ENCODE data around the gene PRDM16. TPM values are rescaled to one million over a fixed set of nuclear protein-coding genes. Genes with fewer than 3 reads are reported as not detected.

Gene PRDM16
- total RNA-seq, 2 experiments from 2014 or later: not detected

DNA sequence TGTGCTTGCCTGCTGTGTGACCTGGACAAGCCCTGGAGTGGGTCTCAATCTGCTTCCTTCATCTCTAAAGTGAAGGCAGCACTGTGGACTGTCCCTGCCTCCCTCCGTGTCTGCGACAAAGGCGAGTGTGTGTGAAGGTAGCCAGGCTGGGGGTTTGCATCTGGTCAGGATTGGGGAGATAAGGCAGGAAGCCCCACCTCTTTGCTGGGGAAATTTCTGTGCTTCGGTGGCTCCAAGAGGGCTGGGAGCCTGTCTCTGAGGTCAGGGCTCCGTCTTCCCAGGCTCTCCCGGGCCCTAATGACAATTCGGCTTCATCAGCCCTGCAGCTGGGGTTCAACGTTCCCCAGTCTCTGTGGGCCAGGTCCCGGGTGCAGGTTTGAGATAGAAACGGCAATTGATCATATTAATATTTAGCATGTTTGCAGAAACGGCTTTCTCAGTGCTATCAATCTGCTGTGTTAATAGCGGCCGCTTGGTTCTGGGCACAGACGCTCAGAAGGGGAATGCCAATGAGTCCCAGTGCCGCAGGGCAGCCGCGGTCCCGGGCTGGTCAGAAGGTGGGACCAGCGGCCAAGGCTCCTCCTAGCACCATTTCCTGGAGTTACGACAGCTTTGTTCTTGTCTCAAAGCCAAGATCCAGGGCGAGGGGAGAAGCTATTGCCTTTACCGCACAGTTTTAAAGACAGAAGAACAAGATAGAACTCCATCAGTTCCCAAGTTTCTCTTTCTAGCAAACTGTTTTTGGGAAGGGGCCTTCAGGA lies 105.7 kb downstream of the PRDM16 start:
- no TSS peak for BruUV-seq (replicated peaks)
- CTCF ChIA-PET (ENCODE audit: unreplicated experiment): no interaction called here
- Histone ChIP-seq H4K20me1 (ENCODE audit: insufficient read depth, low read length) (no peaks in the 10 kb centered on the region), H3K79me2 (ENCODE audit: insufficient read depth, low read depth, low read length) (no peaks in the 10 kb centered on the region), H3K4me2 (ENCODE audit: low read length) (no peak overlapping the region), H3K4me1 (ENCODE audit: insufficient read depth, low read length, poor library complexity, severe bottlenecking) (no peaks in the 10 kb centered on the region), H3K36me3 (ENCODE audit: insufficient read depth, low read length) (no peaks in the 10 kb centered on the region), H3K27ac (ENCODE audit: low read depth, low read length, poor library complexity, severe bottlenecking) (no peak overlapping the region), H2AFZ (ENCODE audit: low read length) (no peak overlapping the region), H3K4me3 (ENCODE audit: low read depth, low read length, poor library complexity, severe bottlenecking) (no peak overlapping the region), H3K9me3 (ENCODE audit: low read length) (no peaks in the 10 kb centered on the region), H3K9me2 (ENCODE audit: insufficient read depth, low read length) (no peaks in the 10 kb centered on the region)
- POLR2A ChIA-PET: no interaction called here
- TF ChIP-seq EZH2phosphoT487 (IDR thresholded peaks at IDR 0.05; ENCODE audit: borderline replicate concordance, low read depth, low read length): no peak
- TF ChIP-seq, protein P1, sequence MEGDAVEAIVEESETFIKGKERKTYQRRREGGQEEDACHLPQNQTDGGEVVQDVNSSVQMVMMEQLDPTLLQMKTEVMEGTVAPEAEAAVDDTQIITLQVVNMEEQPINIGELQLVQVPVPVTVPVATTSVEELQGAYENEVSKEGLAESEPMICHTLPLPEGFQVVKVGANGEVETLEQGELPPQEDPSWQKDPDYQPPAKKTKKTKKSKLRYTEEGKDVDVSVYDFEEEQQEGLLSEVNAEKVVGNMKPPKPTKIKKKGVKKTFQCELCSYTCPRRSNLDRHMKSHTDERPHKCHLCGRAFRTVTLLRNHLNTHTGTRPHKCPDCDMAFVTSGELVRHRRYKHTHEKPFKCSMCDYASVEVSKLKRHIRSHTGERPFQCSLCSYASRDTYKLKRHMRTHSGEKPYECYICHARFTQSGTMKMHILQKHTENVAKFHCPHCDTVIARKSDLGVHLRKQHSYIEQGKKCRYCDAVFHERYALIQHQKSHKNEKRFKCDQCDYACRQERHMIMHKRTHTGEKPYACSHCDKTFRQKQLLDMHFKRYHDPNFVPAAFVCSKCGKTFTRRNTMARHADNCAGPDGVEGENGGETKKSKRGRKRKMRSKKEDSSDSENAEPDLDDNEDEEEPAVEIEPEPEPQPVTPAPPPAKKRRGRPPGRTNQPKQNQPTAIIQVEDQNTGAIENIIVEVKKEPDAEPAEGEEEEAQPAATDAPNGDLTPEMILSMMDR (conservative IDR thresholded peaks at IDR 0.05; ENCODE audit: low read length): no peak
- DNase-seq (ENCODE audit: low spot score): no peak
- intact Hi-C loops (cut with micrococcal nuclease; ENCODE audit: unreplicated experiment): no loop called here

DNA sequence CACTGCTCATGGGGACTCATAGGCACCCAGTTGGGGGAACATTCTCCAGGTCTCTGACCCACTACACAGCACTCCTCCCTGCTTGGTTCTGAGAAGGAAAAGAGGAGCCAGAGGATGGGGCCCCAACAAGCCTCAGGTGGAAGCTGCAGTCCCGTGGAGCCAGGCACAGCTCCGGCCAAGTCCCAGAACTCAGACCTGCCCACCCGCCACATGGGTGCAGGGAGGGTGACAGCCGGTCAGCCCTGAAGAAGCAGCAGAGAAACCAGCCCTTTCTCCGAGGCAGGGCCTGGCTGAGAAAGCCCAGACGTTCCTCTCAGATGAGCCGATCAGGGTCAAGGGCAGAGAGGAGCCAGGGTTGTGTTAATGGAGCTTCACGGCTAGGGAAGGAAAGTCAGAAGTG lies 106.5 kb downstream of the PRDM16 start:
- H3K4me3 ChIP-seq (ENCODE audit: low read depth, low read length, poor library complexity, severe bottlenecking): no peak overlapping the region
- H3K4me1 ChIP-seq (ENCODE audit: insufficient read depth, low read length, poor library complexity, severe bottlenecking): no peaks in the 10 kb centered on the region
- no peaks in the 10 kb centered on the region for H3K79me2 ChIP-seq (ENCODE audit: insufficient read depth, low read depth, low read length)
- no peak overlapping the region for H2AFZ ChIP-seq (ENCODE audit: low read length)
- H3K9me2 ChIP-seq (ENCODE audit: insufficient read depth, low read length): no peaks in the 10 kb centered on the region
- H3K27ac ChIP-seq (ENCODE audit: low read depth, low read length, poor library complexity, severe bottlenecking): no peak overlapping the region
- H3K9me3 ChIP-seq (ENCODE audit: low read length): no peaks in the 10 kb centered on the region
- H3K4me2 ChIP-seq (ENCODE audit: low read length): no peak overlapping the region
- no peaks in the 10 kb centered on the region for H3K36me3 ChIP-seq (ENCODE audit: insufficient read depth, low read length)
- intact Hi-C loops (cut with micrococcal nuclease; ENCODE audit: unreplicated experiment): no loop called here
- TF ChIP-seq, protein P1 (conservative IDR thresholded peaks at IDR 0.05; ENCODE audit: low read length): no peak
- no peaks in the 10 kb centered on the region for H4K20me1 ChIP-seq (ENCODE audit: insufficient read depth, low read length)
- ChIA-PET POLR2A (interaction anchor here (0.6 kb wide), 1 partner anchor 1676 kb away, joined by 5 read pairs; no protein-coding TSS in a partner anchor), CTCF (ENCODE audit: unreplicated experiment) (interaction anchor here (0.6 kb wide), 1 partner anchor 294 kb away, joined by 3 read pairs; no protein-coding TSS in a partner anchor)
- DNase-seq (ENCODE audit: low spot score): no peak
- BruUV-seq (replicated peaks): no TSS peak

DNA sequence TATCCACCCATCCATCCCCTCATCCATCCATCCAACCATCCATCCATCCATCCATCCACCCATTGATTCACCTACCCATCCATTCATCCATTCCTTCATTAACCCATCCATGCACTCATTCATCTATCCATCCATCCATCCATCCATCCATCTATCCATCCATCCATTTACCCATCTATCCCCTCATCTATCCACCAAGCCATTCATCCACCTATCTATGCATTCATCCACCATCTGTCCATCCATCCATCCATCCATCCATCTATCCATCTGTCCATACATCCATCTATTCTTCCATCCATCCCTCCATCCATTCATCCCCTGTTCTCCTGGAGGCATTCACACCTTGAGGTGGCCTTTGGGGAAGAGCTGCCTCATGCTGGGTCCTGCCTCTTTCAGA lies 107.0 kb downstream of the PRDM16 start:
- no peak overlapping the region for H3K27ac ChIP-seq (ENCODE audit: low read depth, low read length, poor library complexity, severe bottlenecking)
- ChIA-PET POLR2A (interaction anchor here (0.6 kb wide), 1 partner anchor 1675 kb away, joined by 5 read pairs; no protein-coding TSS in a partner anchor), CTCF (ENCODE audit: unreplicated experiment) (interaction anchor here (0.6 kb wide), 1 partner anchor 294 kb away, joined by 3 read pairs; no protein-coding TSS in a partner anchor)
- H3K4me3 ChIP-seq (ENCODE audit: low read depth, low read length, poor library complexity, severe bottlenecking): no peak overlapping the region
- intact Hi-C loops (cut with micrococcal nuclease; ENCODE audit: unreplicated experiment): no loop called here
- BruUV-seq (replicated peaks): no TSS peak
- TF ChIP-seq, protein P1 (conservative IDR thresholded peaks at IDR 0.05; ENCODE audit: low read length): no peak
- no peak for TF ChIP-seq EZH2phosphoT487 (IDR thresholded peaks at IDR 0.05; ENCODE audit: borderline replicate concordance, low read depth, low read length)
- 0 out of 2 replicates have a peak, but pooled peaks cover 3% of the 10 kb centered on the region for H3K9me3 ChIP-seq (ENCODE audit: low read length)
- H3K9me2 ChIP-seq (ENCODE audit: insufficient read depth, low read length): no peaks in the 10 kb centered on the region
- no peaks in the 10 kb centered on the region for H3K36me3 ChIP-seq (ENCODE audit: insufficient read depth, low read length)
- no peak overlapping the region for H3K4me2 ChIP-seq (ENCODE audit: low read length)
- H3K4me1 ChIP-seq (ENCODE audit: insufficient read depth, low read length, poor library complexity, severe bottlenecking): no peaks in the 10 kb centered on the region
- no peaks in the 10 kb centered on the region for H3K79me2 ChIP-seq (ENCODE audit: insufficient read depth, low read depth, low read length)
- no peaks in the 10 kb centered on the region for H4K20me1 ChIP-seq (ENCODE audit: insufficient read depth, low read length)
- DNase-seq (ENCODE audit: low spot score): no peak
- no peak overlapping the region for H2AFZ ChIP-seq (ENCODE audit: low read length)
